Jurkat, Clone E6-1 (cell line): ENCODE results near the gene PLOD2.
"Not testable (repeated sequence)": the region's sequence is repeated elsewhere in the genome, so short reads cannot be mapped to it uniquely, and the experiment has no call there.

Experiments used
- DNase-seq: peaks from one replicate; pipeline ENCODE4 v3.0.0-alpha.2; 2011; ENCODE audit warnings: low read depth, low spot score
- H3K4me3 ChIP-seq: 2 replicates; pipeline ENCODE4 v1.5.1; 2011; ENCODE audit warnings: mild to moderate bottlenecking, low read length, control low read depth, moderate library complexity

Gene PLOD2

DNA sequence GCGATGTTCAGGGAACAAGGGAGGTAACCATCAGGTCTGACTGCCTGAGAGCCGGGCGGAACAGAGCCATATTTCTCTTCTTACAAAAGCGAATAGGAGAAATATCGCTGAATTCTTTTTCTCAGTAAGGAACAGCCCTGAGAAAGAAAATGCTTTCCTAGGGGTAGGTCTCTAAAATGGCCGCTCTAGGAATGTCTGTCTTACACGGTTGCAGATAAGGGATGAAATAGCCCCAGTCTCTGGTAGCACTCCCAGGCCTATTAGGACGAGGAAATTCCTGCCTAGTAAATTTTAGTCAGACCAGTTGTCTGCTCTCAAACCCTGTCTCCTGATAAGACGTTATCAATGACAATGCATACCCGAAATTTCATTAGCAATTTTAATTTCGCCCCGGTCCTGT is 47.2 kb downstream of the PLOD2 start:
- not testable (repeated sequence) for DNase-seq, H3K4me3 ChIP-seq

- no peak for DNase-seq
- H3K4me3 ChIP-seq: no peak overlapping the region
Observed at GRCh38 chr3:146111337-146111736, 49.6 kb downstream of the PLOD2 start.

- H3K4me3 ChIP-seq: no peak overlapping the region
- no peak for DNase-seq
Observed at GRCh38 chr3:146110161-146110560, 50.8 kb downstream of the PLOD2 start.

DNA sequence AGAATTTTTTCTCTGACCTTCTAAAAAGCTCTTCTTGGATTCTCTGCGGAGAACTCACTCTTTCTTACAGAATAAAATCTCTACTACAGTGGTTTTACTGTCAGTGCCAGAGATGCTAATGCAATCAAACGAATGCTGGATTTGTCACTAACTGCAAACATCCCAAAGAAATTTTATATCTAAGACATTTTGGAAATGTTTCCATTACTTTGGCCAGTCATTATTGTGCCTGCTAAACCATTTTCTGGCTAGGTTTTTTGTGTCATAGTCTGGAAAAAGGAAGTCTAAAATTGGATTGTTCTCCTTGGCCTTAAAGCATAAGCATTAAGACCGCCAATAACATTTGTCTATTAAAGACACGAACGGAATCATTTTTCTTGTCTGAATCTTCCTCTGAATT is 54.0 kb downstream of the PLOD2 start:
- DNase-seq: no peak

GRCh38 chr3:146104068-146104467 is 56.9 kb downstream of the PLOD2 start:
- DNase-seq: no peak
- no peak overlapping the region for H3K4me3 ChIP-seq

More for the DNA sequence above, 54.0 kb downstream of the PLOD2 start:
- no peak overlapping the region for H3K4me3 ChIP-seq

DNA sequence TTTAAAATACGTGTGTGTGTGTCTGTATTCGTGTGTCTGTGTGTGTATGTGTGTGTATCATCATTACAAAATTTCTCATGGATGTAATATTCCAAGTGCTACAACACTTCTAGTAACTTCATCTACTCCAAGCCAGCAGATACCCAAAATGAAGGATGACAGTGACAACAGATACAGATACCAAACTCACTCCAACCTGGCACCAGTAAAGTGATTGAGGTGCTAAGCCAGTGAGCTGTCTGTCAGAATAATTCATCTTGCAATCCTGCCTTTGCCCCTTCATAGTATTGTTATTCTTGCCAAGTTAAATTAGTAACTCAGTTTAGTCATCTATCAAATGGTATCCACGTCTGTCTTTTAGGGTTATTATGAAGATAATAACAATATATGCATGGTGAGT is 58.1 kb downstream of the PLOD2 start:
- no peak for DNase-seq
- H3K4me3 ChIP-seq: no peak overlapping the region

GRCh38 chr3:146101538-146101937 is 59.4 kb downstream of the PLOD2 start:
- no peak overlapping the region for H3K4me3 ChIP-seq
- no peak for DNase-seq

- no peak overlapping the region for H3K4me3 ChIP-seq
- no peak for DNase-seq
Observed at GRCh38 chr3:146100825-146101444, 60.0 kb downstream of the PLOD2 start.

DNA sequence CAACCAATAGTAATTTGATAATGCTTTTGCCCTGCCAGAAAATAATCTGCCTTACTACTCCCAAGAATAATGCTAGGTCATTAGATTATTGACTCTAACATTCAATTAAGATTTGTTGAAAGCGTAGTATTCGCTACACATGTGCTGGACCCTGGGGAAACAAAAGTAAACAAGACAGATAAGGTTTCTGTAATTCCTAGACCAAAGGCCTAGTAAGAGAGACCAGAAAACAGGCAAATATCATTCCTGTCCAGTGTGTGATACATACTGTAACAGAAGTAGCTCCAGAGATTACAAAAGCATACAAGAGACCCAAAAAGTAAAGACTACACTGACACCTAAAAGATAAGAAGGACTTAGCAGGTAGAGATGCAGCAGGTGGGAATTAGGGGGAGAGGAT is 60.8 kb downstream of the PLOD2 start:
- no peak overlapping the region for H3K4me3 ChIP-seq
- no peak for DNase-seq

DNA sequence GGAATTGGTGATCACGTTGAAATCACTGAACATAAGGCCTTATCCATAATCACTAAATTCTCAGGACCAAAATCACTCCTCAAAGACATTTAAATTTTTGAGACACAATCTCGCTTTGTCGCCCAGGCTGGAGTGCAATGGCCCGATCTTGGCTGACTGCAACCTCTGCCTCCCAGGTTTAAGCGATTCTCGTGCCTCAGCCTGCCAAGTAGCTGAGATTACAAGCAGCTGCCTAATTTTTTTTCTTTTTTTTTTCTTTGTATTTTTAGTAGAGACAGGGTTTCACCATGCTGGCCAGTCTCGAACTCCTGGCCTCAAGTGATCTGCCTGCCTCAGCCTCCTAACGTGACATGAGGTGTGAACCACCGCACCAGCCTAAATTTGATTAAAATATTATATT is 61.7 kb downstream of the PLOD2 start:
- H3K4me3 ChIP-seq: no peak overlapping the region

GRCh38 chr3:146093896-146094295 is 67.1 kb downstream of the PLOD2 start:
- no peak for DNase-seq
- no peak overlapping the region for H3K4me3 ChIP-seq

More for the DNA sequence above, 61.7 kb downstream of the PLOD2 start:
- DNase-seq: no peak

GRCh38 chr3:146092230-146092629 is 68.8 kb downstream of the PLOD2 start:
- DNase-seq: no peak
- no peak overlapping the region for H3K4me3 ChIP-seq

- DNase-seq: no peak
- no peak overlapping the region for H3K4me3 ChIP-seq
Observed at GRCh38 chr3:146091397-146091796, 69.6 kb downstream of the PLOD2 start.

DNA sequence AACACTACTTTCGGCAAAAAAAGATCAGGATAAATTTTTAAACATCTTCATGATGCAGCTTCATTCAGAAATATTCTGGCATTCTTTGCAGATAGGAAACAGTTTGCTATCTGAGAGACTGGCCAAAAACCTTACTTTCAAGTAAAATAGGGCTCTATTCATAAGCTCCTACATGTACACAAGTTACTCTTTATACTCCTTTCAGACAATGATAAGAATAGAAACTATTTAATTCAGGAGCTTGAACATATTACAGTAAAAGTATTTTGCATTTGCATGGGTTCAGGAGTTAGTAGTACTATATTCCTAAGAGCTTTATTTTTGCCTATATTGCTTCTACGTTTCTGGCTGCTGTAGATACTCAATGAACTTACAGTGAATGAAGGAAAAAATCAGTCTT is 70.5 kb downstream of the PLOD2 start:
- no peak for DNase-seq
- no peak overlapping the region for H3K4me3 ChIP-seq

DNA sequence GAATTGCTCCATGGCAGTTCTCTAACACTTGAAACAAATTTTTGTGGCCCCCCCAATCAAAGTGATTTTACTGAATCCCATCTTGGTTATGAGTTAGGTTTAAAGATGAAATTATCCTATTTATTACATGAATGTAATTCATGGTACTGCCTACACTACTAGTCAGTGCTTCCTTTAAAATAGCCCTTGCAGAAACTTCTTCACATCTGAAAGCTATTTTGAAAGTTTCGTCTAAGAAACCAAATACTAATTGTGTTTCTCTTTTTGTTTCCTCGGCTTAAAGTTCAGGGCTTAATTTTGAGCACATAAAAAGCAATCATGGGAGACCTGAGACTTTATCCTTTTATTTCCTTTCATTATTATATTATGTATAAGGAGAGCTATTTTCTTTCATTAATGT is 72.1 kb downstream of the PLOD2 start:
- no peak for DNase-seq
- H3K4me3 ChIP-seq: no peak overlapping the region

GRCh38 chr3:146087116-146087515 is 73.9 kb downstream of the PLOD2 start:
- no peak for DNase-seq
- H3K4me3 ChIP-seq: no peak overlapping the region

DNA sequence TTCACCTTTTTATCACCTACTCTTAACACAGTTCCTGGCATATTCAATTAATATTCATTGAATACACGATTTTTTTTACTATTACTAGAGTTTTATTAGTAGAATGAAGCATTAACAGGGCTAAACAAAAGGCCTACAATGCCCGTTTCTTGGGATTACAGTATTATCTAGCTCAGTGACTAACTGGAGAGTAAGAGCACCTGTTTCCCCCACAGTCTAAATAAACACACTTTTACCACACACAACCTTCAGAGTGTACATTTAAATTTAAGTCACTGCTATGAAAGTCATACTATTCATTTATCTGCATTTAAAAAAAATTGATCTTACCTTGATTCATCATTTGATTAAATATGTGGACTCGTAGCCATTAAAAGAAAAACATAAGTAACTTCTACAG is 74.8 kb downstream of the PLOD2 start:
- no peak for DNase-seq
- no peak overlapping the region for H3K4me3 ChIP-seq

DNA sequence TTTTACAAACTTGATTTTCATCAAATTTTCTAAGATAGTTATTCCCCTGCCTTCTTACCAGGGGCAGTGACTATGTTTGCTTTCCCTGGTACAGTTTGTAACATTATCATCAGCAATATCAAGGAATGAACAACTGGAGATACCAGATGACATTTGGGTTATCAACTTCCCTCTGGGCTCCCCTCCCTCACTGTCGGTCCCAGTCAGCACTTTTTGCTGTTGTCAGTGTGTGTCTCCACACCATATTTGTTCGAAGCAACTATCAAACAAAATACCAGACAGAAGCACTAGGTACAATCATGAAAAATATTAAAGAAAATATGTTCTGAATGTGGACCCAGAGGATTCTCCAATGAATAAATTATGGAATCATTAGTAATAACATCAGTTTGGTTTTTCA is 75.3 kb downstream of the PLOD2 start:
- H3K4me3 ChIP-seq: no peak overlapping the region
- no peak for DNase-seq

GRCh38 chr3:146080578-146080977 is 80.4 kb downstream of the PLOD2 start:
- H3K4me3 ChIP-seq: no peak overlapping the region
- no peak for DNase-seq

DNA sequence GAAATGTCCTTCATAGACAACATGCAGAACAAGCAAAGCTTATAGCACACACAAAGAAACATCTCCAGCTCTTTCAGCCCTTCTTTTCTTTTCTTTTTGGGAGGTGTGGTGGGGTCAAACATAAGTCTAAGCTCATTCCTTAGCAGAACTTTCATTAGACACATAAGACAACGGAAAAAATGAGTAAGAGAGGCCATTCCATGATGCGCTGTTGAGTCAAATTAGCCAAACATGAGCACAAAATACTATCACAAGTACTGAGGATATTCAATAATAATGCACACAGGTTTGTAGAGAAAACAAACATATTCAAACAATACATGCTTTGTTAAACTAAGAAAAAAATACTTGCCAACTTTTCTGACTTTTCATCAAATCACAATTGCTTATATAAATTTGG is 83.0 kb downstream of the PLOD2 start:
- no peak for DNase-seq
- no peak overlapping the region for H3K4me3 ChIP-seq

GRCh38 chr3:146077181-146077580 is 83.8 kb downstream of the PLOD2 start:
- no peak for DNase-seq
- H3K4me3 ChIP-seq: no peak overlapping the region

GRCh38 chr3:146072824-146073223 is 88.2 kb downstream of the PLOD2 start:
- DNase-seq: no peak
- H3K4me3 ChIP-seq: no peak overlapping the region
